ENCODE measurements around the gene CAMK4. TPM values are rescaled to one million over a fixed set of nuclear protein-coding genes. Genes with fewer than 3 reads are reported as not detected.
A peak's percentile ranks its signal among the peaks of the same experiment; 100 is the strongest.

CAMK4 gene
- polyA plus RNA-seq, 1 donor from 2014 or later = 16.6 TPM

DNA sequence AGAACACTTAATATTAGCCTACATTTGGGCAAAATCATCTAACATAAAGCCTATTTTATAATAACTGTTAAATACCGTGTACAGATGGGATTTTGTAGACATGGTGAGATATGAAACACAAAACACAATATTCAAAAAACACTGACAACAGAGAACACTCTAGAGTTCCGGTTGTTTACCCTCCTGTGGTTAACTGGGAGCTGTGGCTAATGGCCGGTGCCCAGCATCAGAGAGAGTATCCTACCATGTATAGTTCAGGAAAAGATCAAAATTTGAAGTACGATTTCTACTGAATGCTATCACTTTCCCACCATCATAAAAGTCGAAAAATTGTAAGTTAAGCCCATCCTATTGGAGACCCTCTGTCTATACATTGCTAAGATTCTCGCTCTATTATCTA is 2.4 kb downstream of the CAMK4 start:
- H3F3A ChIP-seq (ENCODE audit: insufficient read depth, low read length, poor library complexity, severe bottlenecking) = no peaks in the 10 kb centered on the region
- H3K36me3 ChIP-seq (ENCODE audit: insufficient read depth, low read length) = no peaks in the 10 kb centered on the region
- H3K27me3 ChIP-seq (ENCODE audit: insufficient read depth, low read depth, low read length) = no peaks in the 10 kb centered on the region
- peaks cover 37% of the 10 kb centered on the region for H3K79me2 ChIP-seq (replicated peaks; ENCODE audit: insufficient read depth, low read length)
- no peaks in the 10 kb centered on the region for H3K9me3 ChIP-seq (ENCODE audit: low read length)
- H3K4me2 ChIP-seq (ENCODE audit: low read length) = peak overlapping the region; percentile 25
- H3K9me2 ChIP-seq (ENCODE audit: insufficient read depth, low read length) = no peaks in the 10 kb centered on the region
- no peaks in the 10 kb centered on the region for H4K20me1 ChIP-seq (ENCODE audit: insufficient read depth)
- TF ChIP-seq, protein P1, sequence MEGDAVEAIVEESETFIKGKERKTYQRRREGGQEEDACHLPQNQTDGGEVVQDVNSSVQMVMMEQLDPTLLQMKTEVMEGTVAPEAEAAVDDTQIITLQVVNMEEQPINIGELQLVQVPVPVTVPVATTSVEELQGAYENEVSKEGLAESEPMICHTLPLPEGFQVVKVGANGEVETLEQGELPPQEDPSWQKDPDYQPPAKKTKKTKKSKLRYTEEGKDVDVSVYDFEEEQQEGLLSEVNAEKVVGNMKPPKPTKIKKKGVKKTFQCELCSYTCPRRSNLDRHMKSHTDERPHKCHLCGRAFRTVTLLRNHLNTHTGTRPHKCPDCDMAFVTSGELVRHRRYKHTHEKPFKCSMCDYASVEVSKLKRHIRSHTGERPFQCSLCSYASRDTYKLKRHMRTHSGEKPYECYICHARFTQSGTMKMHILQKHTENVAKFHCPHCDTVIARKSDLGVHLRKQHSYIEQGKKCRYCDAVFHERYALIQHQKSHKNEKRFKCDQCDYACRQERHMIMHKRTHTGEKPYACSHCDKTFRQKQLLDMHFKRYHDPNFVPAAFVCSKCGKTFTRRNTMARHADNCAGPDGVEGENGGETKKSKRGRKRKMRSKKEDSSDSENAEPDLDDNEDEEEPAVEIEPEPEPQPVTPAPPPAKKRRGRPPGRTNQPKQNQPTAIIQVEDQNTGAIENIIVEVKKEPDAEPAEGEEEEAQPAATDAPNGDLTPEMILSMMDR (IDR thresholded peaks at IDR 0.05; ENCODE audit: poor library complexity, severe bottlenecking) = no peak
- no peak for TF ChIP-seq EP300 (conservative IDR thresholded peaks at IDR 0.05; ENCODE audit: poor library complexity, severe bottlenecking)
- TF ChIP-seq SMC3 (conservative IDR thresholded peaks at IDR 0.05; ENCODE audit: poor library complexity) = no peak
- TF ChIP-seq MXI1 (conservative IDR thresholded peaks at IDR 0.05; ENCODE audit: poor library complexity, severe bottlenecking) = no peak
- no peak for TF ChIP-seq EZH2 (IDR thresholded peaks at IDR 0.05; ENCODE audit: borderline replicate concordance, insufficient read depth, low read length, poor library complexity, severe bottlenecking)
- no peak for TF ChIP-seq POLR2AphosphoS5 (IDR thresholded peaks at IDR 0.05)
- TF ChIP-seq TAF1 (IDR thresholded peaks at IDR 0.05; ENCODE audit: low read depth) = no peak
- TF ChIP-seq RAD21 (conservative IDR thresholded peaks at IDR 0.05) = no peak
- TF ChIP-seq, protein P2, sequence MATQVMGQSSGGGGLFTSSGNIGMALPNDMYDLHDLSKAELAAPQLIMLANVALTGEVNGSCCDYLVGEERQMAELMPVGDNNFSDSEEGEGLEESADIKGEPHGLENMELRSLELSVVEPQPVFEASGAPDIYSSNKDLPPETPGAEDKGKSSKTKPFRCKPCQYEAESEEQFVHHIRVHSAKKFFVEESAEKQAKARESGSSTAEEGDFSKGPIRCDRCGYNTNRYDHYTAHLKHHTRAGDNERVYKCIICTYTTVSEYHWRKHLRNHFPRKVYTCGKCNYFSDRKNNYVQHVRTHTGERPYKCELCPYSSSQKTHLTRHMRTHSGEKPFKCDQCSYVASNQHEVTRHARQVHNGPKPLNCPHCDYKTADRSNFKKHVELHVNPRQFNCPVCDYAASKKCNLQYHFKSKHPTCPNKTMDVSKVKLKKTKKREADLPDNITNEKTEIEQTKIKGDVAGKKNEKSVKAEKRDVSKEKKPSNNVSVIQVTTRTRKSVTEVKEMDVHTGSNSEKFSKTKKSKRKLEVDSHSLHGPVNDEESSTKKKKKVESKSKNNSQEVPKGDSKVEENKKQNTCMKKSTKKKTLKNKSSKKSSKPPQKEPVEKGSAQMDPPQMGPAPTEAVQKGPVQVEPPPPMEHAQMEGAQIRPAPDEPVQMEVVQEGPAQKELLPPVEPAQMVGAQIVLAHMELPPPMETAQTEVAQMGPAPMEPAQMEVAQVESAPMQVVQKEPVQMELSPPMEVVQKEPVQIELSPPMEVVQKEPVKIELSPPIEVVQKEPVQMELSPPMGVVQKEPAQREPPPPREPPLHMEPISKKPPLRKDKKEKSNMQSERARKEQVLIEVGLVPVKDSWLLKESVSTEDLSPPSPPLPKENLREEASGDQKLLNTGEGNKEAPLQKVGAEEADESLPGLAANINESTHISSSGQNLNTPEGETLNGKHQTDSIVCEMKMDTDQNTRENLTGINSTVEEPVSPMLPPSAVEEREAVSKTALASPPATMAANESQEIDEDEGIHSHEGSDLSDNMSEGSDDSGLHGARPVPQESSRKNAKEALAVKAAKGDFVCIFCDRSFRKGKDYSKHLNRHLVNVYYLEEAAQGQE (IDR thresholded peaks at IDR 0.05; ENCODE audit: borderline replicate concordance) = no peak
- no peak overlapping the region for H2AFZ ChIP-seq (ENCODE audit: low read depth, low read length)
- no peak overlapping the region for H3K9ac ChIP-seq (ENCODE audit: low read length)
- peak overlapping the region; percentile 87 for H3K4me3 ChIP-seq (ENCODE audit: low read length)
- H3K27ac ChIP-seq (ENCODE audit: low read length) = no peak overlapping the region

DNA sequence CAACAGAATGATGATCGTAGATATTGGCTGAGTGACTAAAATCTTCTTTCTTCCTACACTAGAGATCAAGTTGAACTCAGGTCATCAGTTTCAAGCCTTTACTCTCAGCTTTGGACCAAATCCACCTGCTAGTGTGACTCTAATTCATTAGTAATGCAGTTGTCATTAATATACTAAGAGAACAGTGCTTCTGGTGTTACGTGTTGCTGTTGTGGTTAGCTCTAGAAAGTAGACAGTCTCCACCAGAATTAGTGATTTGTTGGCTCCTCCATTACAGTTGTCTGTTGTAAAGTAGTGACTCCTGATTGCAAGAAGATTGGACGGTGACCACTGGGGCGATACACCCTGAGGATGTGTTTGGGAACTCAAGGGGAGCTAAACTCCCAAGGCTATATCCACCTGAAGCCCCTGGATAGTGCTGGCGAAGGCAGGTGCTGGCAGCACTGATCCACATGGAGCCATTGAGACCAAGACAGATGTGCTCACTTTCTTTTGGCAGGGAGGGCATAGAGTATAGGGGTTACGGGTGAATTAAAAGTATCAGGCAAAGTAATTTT is 3.1 kb downstream of the CAMK4 start:
- H3K27ac ChIP-seq (ENCODE audit: low read length) = no peak overlapping the region
- TF ChIP-seq, protein P2 (IDR thresholded peaks at IDR 0.05; ENCODE audit: borderline replicate concordance) = no peak
- TF ChIP-seq TAF1 (IDR thresholded peaks at IDR 0.05; ENCODE audit: low read depth) (no peak), MXI1 (conservative IDR thresholded peaks at IDR 0.05; ENCODE audit: poor library complexity, severe bottlenecking) (no peak), SMC3 (conservative IDR thresholded peaks at IDR 0.05; ENCODE audit: poor library complexity) (no peak), RAD21 (conservative IDR thresholded peaks at IDR 0.05) (no peak), EZH2 (IDR thresholded peaks at IDR 0.05; ENCODE audit: borderline replicate concordance, insufficient read depth, low read length, poor library complexity, severe bottlenecking) (no peak), POLR2AphosphoS5 (IDR thresholded peaks at IDR 0.05) (no peak), EP300 (conservative IDR thresholded peaks at IDR 0.05; ENCODE audit: poor library complexity, severe bottlenecking) (no peak)
- TF ChIP-seq, protein P1 (IDR thresholded peaks at IDR 0.05; ENCODE audit: poor library complexity, severe bottlenecking) = no peak
- no peaks in the 10 kb centered on the region for H3K9me2 ChIP-seq (ENCODE audit: insufficient read depth, low read length)
- no peak overlapping the region for H2AFZ ChIP-seq (ENCODE audit: low read depth, low read length)
- no peak overlapping the region for H3K9ac ChIP-seq (ENCODE audit: low read length)
- no peaks in the 10 kb centered on the region for H3K9me3 ChIP-seq (ENCODE audit: low read length)
- H3K4me2 ChIP-seq (ENCODE audit: low read length) = no peak overlapping the region
- no peaks in the 10 kb centered on the region for H3K27me3 ChIP-seq (ENCODE audit: insufficient read depth, low read depth, low read length)
- H3F3A ChIP-seq (ENCODE audit: insufficient read depth, low read length, poor library complexity, severe bottlenecking) = no peaks in the 10 kb centered on the region
- no peaks in the 10 kb centered on the region for H4K20me1 ChIP-seq (ENCODE audit: insufficient read depth)
- H3K4me3 ChIP-seq (ENCODE audit: low read length) = peak overlapping the region; percentile 87
- H3K79me2 ChIP-seq (replicated peaks; ENCODE audit: insufficient read depth, low read length) = peaks cover 37% of the 10 kb centered on the region
- H3K36me3 ChIP-seq (ENCODE audit: insufficient read depth, low read length) = no peaks in the 10 kb centered on the region

Data from neural cell (in vitro differentiated cells).